Esophagus squamous epithelium (tissue), 4 donors: ENCODE results near the gene EDC4.

Experiments used
- CTCF ChIP-seq, 6 experiments: fragments of 450-650 bp in 4 of 6; fragments of 200-600 bp in 2 of 6; sonication (generic) in 2 of 6; IDR thresholded peaks; one replicate each; pipeline ENCODE4 v1.5.1; 2016 to 2019; ENCODE audit warnings: antibody characterized with exemption in 6 of 6, mild to moderate bottlenecking in 4 of 6, moderate library complexity in 4 of 6
- POLR2A ChIP-seq, 4 donors: fragments of 450-650 bp; IDR thresholded peaks; one replicate each; pipeline ENCODE4 v1.6.1; 2017; ENCODE audit warnings: antibody characterized with exemption in 4 of 4, mild to moderate bottlenecking in 4 of 4, moderate library complexity in 3 of 4

- TF ChIP-seq CTCF (IDR thresholded peaks at IDR 0.05) = no peak
- TF ChIP-seq POLR2A (IDR thresholded peaks at IDR 0.05) = no peak
These were observed 1.6 kb upstream of the EDC4 start for GRCh38 chr16:67871256-67871655.
